GM23248 (cell line): ENCODE measurements around the gene IFNL2. TPM values are rescaled to one million over a fixed set of nuclear protein-coding genes. Genes with fewer than 3 reads are reported as not detected.

Experiments
- DNase-seq: peaks from one replicate; pipeline ENCODE4 v3.0.0-alpha.2; 2015
- H2AFZ ChIP-seq: fragments of 200-600 bp; sonication (generic); 2 replicates; pipeline ENCODE4 v1.6.1; 2016; ENCODE audit warnings: antibody characterized with exemption
- H3F3A ChIP-seq: fragments of 200-600 bp; sonication (generic); 2 replicates; pipeline ENCODE4 v1.6.1; 2016; ENCODE audit warnings: mild to moderate bottlenecking, antibody characterized with exemption, mixed run types; ENCODE audit not compliant: insufficient read depth
- H3K27ac ChIP-seq: fragments of 200-600 bp; sonication (generic); 2 replicates; pipeline ENCODE4 v1.5.1; 2016; ENCODE audit warnings: mild to moderate bottlenecking
- H3K27me3 ChIP-seq: fragments of 200-600 bp; sonication (generic); replicated peaks from 2 replicates; pipeline ENCODE4 v1.6.1; 2016; ENCODE audit warnings: mild to moderate bottlenecking; ENCODE audit not compliant: insufficient read depth
- H3K36me3 ChIP-seq: fragments of 200-600 bp; sonication (generic); 2 replicates; pipeline ENCODE4 v1.6.1; 2016; ENCODE audit warnings: low read depth, mild to moderate bottlenecking
- H3K4me1 ChIP-seq: fragments of 200-600 bp; sonication (generic); 2 replicates; pipeline ENCODE4 v1.6.1; 2016; ENCODE audit warnings: mild to moderate bottlenecking; ENCODE audit not compliant: insufficient read depth
- H3K4me2 ChIP-seq: fragments of 200-600 bp; sonication (generic); one replicate; pipeline ENCODE4 v1.6.1; 2016; ENCODE audit warnings: mild to moderate bottlenecking; ENCODE audit not compliant: unreplicated experiment
- H3K4me3 ChIP-seq: fragments of 200-600 bp; sonication (generic); 2 replicates; pipeline ENCODE4 v1.5.1; 2016; ENCODE audit warnings: mild to moderate bottlenecking
- H3K79me2 ChIP-seq: fragments of 200-600 bp; sonication (generic); 2 replicates; pipeline ENCODE4 v1.6.1; 2016; ENCODE audit warnings: mild to moderate bottlenecking; ENCODE audit not compliant: insufficient read depth
- H3K9ac ChIP-seq: fragments of 200-600 bp; sonication (generic); 2 replicates; pipeline ENCODE4 v1.6.1; 2016; ENCODE audit warnings: mild to moderate bottlenecking
- H3K9me2 ChIP-seq: fragments of 200-600 bp; sonication (generic); 2 replicates; pipeline ENCODE4 v1.6.1; 2016; ENCODE audit warnings: mixed run types, mild to moderate bottlenecking, moderate library complexity; ENCODE audit not compliant: insufficient read depth
- H3K9me3 ChIP-seq: fragments of 200-600 bp; sonication (generic); one replicate; pipeline ENCODE4 v1.6.1; 2017; ENCODE audit warnings: low read depth
- H4K20me1 ChIP-seq: fragments of 200-600 bp; sonication (generic); 2 replicates; pipeline ENCODE4 v1.6.0; 2016; ENCODE audit not compliant: insufficient read depth
- EZH2 ChIP-seq: fragments of 200-600 bp; sonication (generic); IDR thresholded peaks from 2 replicates; pipeline ENCODE4 v1.6.1; 2018; ENCODE audit warnings: antibody characterized with exemption, mild to moderate bottlenecking; ENCODE audit not compliant: insufficient read depth, poor library complexity, severe bottlenecking
- EZH2phosphoT487 ChIP-seq: fragments of 200-600 bp; sonication (generic); IDR thresholded peaks from 2 replicates; pipeline ENCODE4 v1.6.1; 2018; ENCODE audit warnings: antibody characterized with exemption, moderate library complexity, mild to moderate bottlenecking, low read depth; ENCODE audit not compliant: insufficient read depth
- WGBS, 2 experiments: methylation state at CpG; one replicate each; pipeline ENCODE4 v1.1.6; 2015 to 2017; ENCODE audit warnings: low lambda C conversion rate in 2 of 2, low coverage in 1 of 2; ENCODE audit errors: missing lambda C conversion rate in 2 of 2; 5-methylcytosine and 5-hydroxymethylcytosine counted together
- in situ Hi-C: fragments of 300-500 bp; cut with MboI; formaldehyde crosslinking; loops from 2 replicates; pipeline ENCODE4 v1.15.0; 2020
- polyA plus RNA-seq: library from polyadenylated mRNA; unstranded; fragments of >200 nt; fragmentation: Nextera tagmentation; extraction: Ambion mirVana; gene quantifications from 2 replicates; pipeline ENCODE4 v1.2.1, GENCODE V29; 2016
- total RNA-seq: library from RNA; depleted of rRNA; stranded (reverse); fragments of >200 nt; shearing (Covaris generic); gene quantifications from 2 replicates; pipeline ENCODE4 v1.2.3, GENCODE V29; 2014; rRNA removed

The IFNL2 gene
- total and polyA plus RNA-seq, 2 experiments from 2014 or later, result not detected

DNA sequence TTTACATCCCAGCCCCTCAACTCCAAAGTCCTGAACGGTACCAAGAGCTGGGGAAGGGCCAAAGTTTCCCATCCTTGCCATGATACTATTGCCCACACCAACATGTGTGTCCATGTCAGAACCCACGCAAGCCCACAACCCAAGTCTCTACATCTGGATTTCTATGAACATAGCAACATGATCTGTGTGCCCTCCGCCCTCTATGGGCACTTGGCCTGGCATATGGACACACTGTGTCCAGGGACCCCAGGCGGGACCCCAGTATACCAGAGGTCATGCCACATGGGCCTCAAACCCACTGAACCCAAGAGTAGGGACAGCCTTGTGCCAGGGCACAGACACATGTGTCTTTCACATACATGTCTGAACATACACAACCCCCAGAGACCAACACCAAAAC is 50.5 kb downstream of the IFNL2 start:
- H3K27me3 ChIP-seq, result peaks cover 20% of the 10 kb centered on the region
- H3K9me3 ChIP-seq, result no peaks in the 10 kb centered on the region
- no peak overlapping the region for H3K9ac ChIP-seq
- no peaks in the 10 kb centered on the region for H3K9me2 ChIP-seq
- no peaks in the 10 kb centered on the region for H3K36me3 ChIP-seq
- H4K20me1 ChIP-seq, result no peaks in the 10 kb centered on the region
- no peak overlapping the region for H3K4me2 ChIP-seq
- no peaks in the 10 kb centered on the region for H3K79me2 ChIP-seq
- no peak for TF ChIP-seq EZH2phosphoT487
- TF ChIP-seq EZH2, result no peak
- WGBS, 2 experiments, result 64 to 72% methylated on average over 4 of the region's 4 CpGs
- no peak overlapping the region for H3K27ac ChIP-seq
- no peak for DNase-seq
- H3K4me3 ChIP-seq, result no peak overlapping the region
- no peaks in the 10 kb centered on the region for H3K4me1 ChIP-seq
- in situ Hi-C loops, result no loop called here
- H2AFZ ChIP-seq, result no peak overlapping the region
- H3F3A ChIP-seq, result no peaks in the 10 kb centered on the region

DNA sequence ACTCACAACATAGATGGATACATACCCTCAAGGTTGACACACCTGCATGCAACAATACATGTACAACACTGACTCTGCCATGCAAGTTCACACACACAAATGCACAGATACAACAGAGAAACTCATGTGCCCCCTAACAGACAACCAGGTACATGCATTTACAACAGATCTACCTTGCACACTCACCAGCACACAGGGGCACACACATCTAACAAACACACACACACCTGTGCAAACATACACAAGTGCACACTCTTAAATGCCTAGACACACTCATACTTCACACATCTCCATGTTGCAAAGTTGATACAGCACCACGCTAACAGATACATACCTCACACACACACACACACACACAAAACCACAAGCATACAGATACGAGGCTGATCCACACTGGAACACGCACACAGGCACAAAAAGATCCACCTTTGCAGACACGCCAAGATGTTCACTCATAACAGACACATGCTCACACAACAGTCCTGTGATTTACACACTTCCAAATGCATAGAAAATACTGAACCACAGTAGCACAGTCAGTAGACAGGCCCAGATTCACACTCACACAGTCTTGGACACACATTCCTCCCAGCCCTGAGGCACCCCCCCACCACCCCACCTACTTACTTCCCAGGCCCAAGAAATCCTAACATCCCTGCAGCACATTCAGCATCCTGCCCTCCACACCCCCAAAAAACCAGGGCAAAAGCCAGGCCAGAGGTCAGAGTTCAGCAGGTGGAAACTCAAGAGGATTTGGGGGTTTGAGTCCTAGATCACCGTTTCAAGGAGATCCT is 51.1 kb downstream of the IFNL2 start:
- Histone ChIP-seq H3K79me2 (no peaks in the 10 kb centered on the region), H3K9me2 (no peaks in the 10 kb centered on the region), H3K36me3 (no peaks in the 10 kb centered on the region), H3K4me2 (no peak overlapping the region), H3K4me3 (no peak overlapping the region), H3K9ac (no peak overlapping the region), H3K27ac (no peak overlapping the region), H3K27me3 (peaks cover 20% of the 10 kb centered on the region), H2AFZ (no peak overlapping the region), H3F3A (no peaks in the 10 kb centered on the region), H4K20me1 (no peaks in the 10 kb centered on the region), H3K9me3 (no peaks in the 10 kb centered on the region), H3K4me1 (no peaks in the 10 kb centered on the region)
- in situ Hi-C loops, result no loop called here
- TF ChIP-seq EZH2 (no peak), EZH2phosphoT487 (no peak)
- WGBS, 2 experiments, result 82 to 88% methylated on average over 5 of the region's 5 CpGs
- no peak for DNase-seq

Other genes starting within 250 kb of the IFNL2 start
- gene FBXO27, start 235.8 kb upstream of the IFNL2 start, total RNA-seq, result 0.54 and 2.8 TPM in 2 replicates
- gene FBXO27, start 235.8 kb upstream of the IFNL2 start, polyA plus RNA-seq, result 2.1 and 4.0 TPM in 2 replicates
- not detected in 2 replicates for gene ACP7, start 184.0 kb upstream of the IFNL2 start, total RNA-seq
- 0.30 and 0.47 TPM in 2 replicates for gene ACP7, start 184.0 kb upstream of the IFNL2 start, polyA plus RNA-seq
- 6.8 and 10.9 TPM in 2 replicates for gene PAK4, start 142.6 kb upstream of the IFNL2 start, total RNA-seq
- gene PAK4, start 142.6 kb upstream of the IFNL2 start, polyA plus RNA-seq, result 20.1 and 21.1 TPM in 2 replicates
- not detected in 2 replicates for gene NCCRP1, start 71.4 kb upstream of the IFNL2 start, total RNA-seq
- not detected in 2 replicates for gene NCCRP1, start 71.4 kb upstream of the IFNL2 start, polyA plus RNA-seq
- not detected in 2 replicates for gene SYCN, start 64.1 kb upstream of the IFNL2 start, total RNA-seq
- gene SYCN, start 64.1 kb upstream of the IFNL2 start, polyA plus RNA-seq, result not detected in 2 replicates
- gene IFNL3, start 23.4 kb upstream of the IFNL2 start, total RNA-seq, result not detected in 2 replicates
- gene IFNL3, start 23.4 kb upstream of the IFNL2 start, polyA plus RNA-seq, result not detected in 2 replicates
- gene IFNL4, start 19.5 kb upstream of the IFNL2 start, total RNA-seq, result not detected in 2 replicates
- not detected in 2 replicates for gene IFNL4, start 19.5 kb upstream of the IFNL2 start, polyA plus RNA-seq
- not detected in 2 replicates for gene IFNL1, start 28.0 kb downstream of the IFNL2 start, total RNA-seq
- not detected in 2 replicates for gene IFNL1, start 28.0 kb downstream of the IFNL2 start, polyA plus RNA-seq
- gene LRFN1, start 52.5 kb downstream of the IFNL2 start, total RNA-seq, result not detected in 2 replicates
- 0.10 TPM in 1 of 2 replicates, not detected in the other for gene LRFN1, start 52.5 kb downstream of the IFNL2 start, polyA plus RNA-seq
- gene GMFG, start 67.6 kb downstream of the IFNL2 start, total RNA-seq, result not detected in 2 replicates
- gene GMFG, start 67.6 kb downstream of the IFNL2 start, polyA plus RNA-seq, result 1.1 and 2.2 TPM in 2 replicates
- 71.9 and 87.1 TPM in 2 replicates for gene SAMD4B, start 74.0 kb downstream of the IFNL2 start, total RNA-seq
- gene SAMD4B, start 74.0 kb downstream of the IFNL2 start, polyA plus RNA-seq, result 64.8 and 66.7 TPM in 2 replicates
- gene PAF1, start 122.7 kb downstream of the IFNL2 start, total RNA-seq, result 45.3 and 51.2 TPM in 2 replicates
- gene PAF1, start 122.7 kb downstream of the IFNL2 start, polyA plus RNA-seq, result 44.2 and 44.5 TPM in 2 replicates
- 27.7 and 29.6 TPM in 2 replicates for gene MED29, start 123.0 kb downstream of the IFNL2 start, total RNA-seq
- 34.9 and 39.2 TPM in 2 replicates for gene MED29, start 123.0 kb downstream of the IFNL2 start, polyA plus RNA-seq
- 7.0 and 13.9 TPM in 2 replicates for gene ZFP36, start 138.5 kb downstream of the IFNL2 start, total RNA-seq
- 86.2 and 86.6 TPM in 2 replicates for gene ZFP36, start 138.5 kb downstream of the IFNL2 start, polyA plus RNA-seq
- 12.0 and 17.5 TPM in 2 replicates for gene PLEKHG2, start 144.3 kb downstream of the IFNL2 start, total RNA-seq
- 12.2 and 13.5 TPM in 2 replicates for gene PLEKHG2, start 144.3 kb downstream of the IFNL2 start, polyA plus RNA-seq
- gene RPS16, start 167.6 kb downstream of the IFNL2 start, total RNA-seq, result 91.2 and 136 TPM in 2 replicates
- 542 and 556 TPM in 2 replicates for gene RPS16, start 167.6 kb downstream of the IFNL2 start, polyA plus RNA-seq
- 76.5 and 87.4 TPM in 2 replicates for gene SUPT5H, start 177.2 kb downstream of the IFNL2 start, total RNA-seq
- 121 and 125 TPM in 2 replicates for gene SUPT5H, start 177.2 kb downstream of the IFNL2 start, polyA plus RNA-seq
- 66.7 and 70.8 TPM in 2 replicates for gene TIMM50, start 212.4 kb downstream of the IFNL2 start, total RNA-seq
- gene TIMM50, start 212.4 kb downstream of the IFNL2 start, polyA plus RNA-seq, result 82.0 and 89.4 TPM in 2 replicates
- gene DLL3, start 230.6 kb downstream of the IFNL2 start, total RNA-seq, result 2.1 TPM in 1 of 2 replicates, not detected in the other
- 0.74 and 1.2 TPM in 2 replicates for gene DLL3, start 230.6 kb downstream of the IFNL2 start, polyA plus RNA-seq
- gene SELENOV, start 246.7 kb downstream of the IFNL2 start, total RNA-seq, result not detected in 2 replicates
- not detected in 2 replicates for gene SELENOV, start 246.7 kb downstream of the IFNL2 start, polyA plus RNA-seq